Measurements from ENCODE around the gene BCL6.
"Not testable (repeated sequence)": the region's sequence is repeated elsewhere in the genome, so short reads cannot be mapped to it uniquely, and the experiment has no call there.

Gene BCL6

DNA sequence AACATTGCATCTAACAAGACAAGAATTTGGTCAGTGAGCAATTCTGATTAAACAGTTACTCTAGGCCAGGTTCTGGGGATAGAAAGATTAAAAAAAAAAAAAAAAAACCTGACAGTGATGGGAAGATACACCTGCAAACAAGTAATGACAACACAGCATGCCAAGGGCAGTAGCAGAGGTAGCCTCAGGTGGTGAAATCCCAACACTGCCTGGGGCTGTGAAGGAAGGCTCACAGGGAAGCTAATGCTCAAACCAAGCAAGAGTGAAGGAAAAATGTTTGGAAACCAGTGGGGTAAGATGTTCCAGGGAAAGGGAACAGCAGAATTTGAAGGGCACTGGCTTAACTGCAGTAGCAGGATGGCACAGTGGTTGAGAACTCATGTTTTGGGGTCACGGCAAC is 51.8 kb downstream of the BCL6 start:
- no peak overlapping the region for H3K4me3 ChIP-seq (ENCODE audit: low read depth, low read length)
- no peak for DNase-seq (ENCODE audit: low read depth)
- TF ChIP-seq, protein P1, sequence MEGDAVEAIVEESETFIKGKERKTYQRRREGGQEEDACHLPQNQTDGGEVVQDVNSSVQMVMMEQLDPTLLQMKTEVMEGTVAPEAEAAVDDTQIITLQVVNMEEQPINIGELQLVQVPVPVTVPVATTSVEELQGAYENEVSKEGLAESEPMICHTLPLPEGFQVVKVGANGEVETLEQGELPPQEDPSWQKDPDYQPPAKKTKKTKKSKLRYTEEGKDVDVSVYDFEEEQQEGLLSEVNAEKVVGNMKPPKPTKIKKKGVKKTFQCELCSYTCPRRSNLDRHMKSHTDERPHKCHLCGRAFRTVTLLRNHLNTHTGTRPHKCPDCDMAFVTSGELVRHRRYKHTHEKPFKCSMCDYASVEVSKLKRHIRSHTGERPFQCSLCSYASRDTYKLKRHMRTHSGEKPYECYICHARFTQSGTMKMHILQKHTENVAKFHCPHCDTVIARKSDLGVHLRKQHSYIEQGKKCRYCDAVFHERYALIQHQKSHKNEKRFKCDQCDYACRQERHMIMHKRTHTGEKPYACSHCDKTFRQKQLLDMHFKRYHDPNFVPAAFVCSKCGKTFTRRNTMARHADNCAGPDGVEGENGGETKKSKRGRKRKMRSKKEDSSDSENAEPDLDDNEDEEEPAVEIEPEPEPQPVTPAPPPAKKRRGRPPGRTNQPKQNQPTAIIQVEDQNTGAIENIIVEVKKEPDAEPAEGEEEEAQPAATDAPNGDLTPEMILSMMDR (conservative IDR thresholded peaks at IDR 0.05; ENCODE audit: low read depth, low read length), result no peak

DNA sequence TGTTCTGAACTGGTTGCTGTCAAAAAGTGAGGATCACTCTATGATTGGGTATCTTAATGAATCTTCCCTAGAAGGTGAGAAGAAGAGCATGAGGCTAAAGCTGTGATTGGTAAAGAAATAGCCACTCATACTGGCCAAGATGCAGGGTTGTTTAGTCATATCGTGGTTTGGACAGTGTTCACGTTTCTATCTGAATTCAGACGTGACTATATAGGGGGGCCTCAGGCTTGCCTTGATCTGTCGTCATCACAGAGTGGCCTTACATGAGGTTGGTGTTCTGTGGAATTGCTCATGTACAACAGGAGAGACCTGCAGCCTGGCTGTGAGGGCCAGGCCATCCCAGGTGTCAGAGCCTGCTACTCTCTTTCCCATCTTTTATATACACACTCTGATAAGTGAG is 55.3 kb downstream of the BCL6 start:
- peak; percentile 62 for DNase-seq (ENCODE audit: low read depth)
- TF ChIP-seq, protein P1 (conservative IDR thresholded peaks at IDR 0.05; ENCODE audit: low read depth, low read length), result no peak

GRCh38 chr3:187686621-187687273 is 58.5 kb downstream of the BCL6 start:
- H3K4me3 ChIP-seq (ENCODE audit: low read depth, low read length), result no peak overlapping the region
- TF ChIP-seq, protein P1 (conservative IDR thresholded peaks at IDR 0.05; ENCODE audit: low read depth, low read length), result no peak
- DNase-seq (ENCODE audit: low read depth), result no peak

More for the DNA sequence above, 55.3 kb downstream of the BCL6 start:
- H3K4me3 ChIP-seq (ENCODE audit: low read depth, low read length), result no peak overlapping the region

DNA sequence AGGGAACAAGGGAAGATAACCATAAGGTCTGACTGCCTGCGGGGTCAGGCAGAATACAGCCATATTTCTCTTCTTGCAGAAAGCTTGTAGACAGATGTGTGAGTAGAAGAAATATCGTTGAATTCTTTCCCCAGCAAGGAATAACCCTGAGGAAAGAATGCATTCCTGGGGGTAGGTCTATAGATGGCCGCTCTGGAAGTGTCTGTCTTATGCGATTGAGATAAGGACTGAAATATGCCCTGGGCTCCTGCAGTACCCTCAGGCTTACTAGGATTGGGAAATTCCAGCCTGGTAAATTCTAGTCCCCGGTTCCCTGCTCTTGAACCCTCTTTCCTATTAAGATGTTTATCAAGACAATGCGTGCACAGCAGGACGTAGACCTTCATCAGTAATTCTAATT is 59.3 kb downstream of the BCL6 start:
- TF ChIP-seq, protein P1 (conservative IDR thresholded peaks at IDR 0.05; ENCODE audit: low read depth, low read length), result no peak
- H3K4me3 ChIP-seq (ENCODE audit: low read depth, low read length), result no peak overlapping the region
- no peak for DNase-seq (ENCODE audit: low read depth)

DNA sequence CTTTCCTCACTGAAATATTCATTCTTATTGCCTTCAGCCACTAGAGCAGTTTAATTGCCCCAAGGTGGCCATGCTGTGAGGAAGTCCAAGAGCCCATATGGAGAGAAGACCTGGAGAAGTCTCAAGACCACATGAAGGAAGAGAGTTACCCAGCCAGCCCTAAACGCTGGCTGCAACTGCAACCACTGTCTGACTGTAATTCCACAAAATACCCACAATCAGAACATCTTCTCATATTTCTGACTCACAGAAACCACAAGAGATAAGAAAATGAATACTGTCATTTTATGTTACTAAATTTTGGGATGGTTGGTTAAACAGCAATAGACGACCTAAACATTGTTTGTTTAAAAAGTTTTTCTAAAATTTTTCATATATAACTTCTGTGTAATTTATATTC is 60.4 kb downstream of the BCL6 start:
- DNase-seq (ENCODE audit: low read depth), result peak; percentile 82
- no peak overlapping the region for H3K4me3 ChIP-seq (ENCODE audit: low read depth, low read length)
- TF ChIP-seq, protein P1 (conservative IDR thresholded peaks at IDR 0.05; ENCODE audit: low read depth, low read length), result no peak

DNA sequence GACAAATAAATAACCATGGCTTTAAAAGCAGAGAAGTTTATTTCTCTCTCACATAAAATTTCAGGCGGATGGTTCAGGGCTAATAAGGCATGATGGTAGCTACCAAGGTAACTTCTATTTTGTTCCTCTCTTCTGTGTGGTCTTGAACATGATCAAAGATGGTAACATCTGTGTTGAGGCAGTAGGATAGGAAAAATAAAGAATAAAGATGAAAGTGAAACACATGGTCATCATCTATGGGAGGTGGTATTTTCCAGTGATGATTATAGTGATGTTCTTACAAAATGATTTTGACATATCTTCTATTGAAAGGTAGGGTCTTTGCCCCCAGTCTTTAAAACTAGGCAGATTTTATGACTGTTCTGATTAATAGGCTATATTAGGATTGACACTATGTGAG is 60.8 kb downstream of the BCL6 start:
- TF ChIP-seq, protein P1 (conservative IDR thresholded peaks at IDR 0.05; ENCODE audit: low read depth, low read length), result no peak
- no peak overlapping the region for H3K4me3 ChIP-seq (ENCODE audit: low read depth, low read length)
- no peak for DNase-seq (ENCODE audit: low read depth)

DNA sequence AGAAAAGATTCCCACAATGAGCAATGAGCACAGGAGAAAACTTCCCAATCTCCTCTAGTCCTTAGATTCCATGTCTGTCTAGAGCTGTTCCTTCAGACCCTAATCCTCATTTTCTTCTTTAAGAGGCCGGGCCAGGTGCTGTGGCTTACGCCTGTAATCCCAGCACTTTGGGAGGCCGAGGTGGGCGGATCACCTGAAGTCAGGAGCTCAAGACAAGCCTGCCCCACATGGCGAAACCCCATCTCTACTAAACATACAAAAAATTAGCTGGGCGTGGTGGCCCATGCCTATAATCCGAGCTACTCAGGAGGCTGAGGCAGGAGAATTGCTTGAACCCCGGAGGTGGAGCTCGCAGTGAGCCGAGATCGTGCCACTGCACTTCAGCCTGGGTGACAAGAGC is 63.5 kb downstream of the BCL6 start:
- DNase-seq (ENCODE audit: low read depth); H3K4me3 ChIP-seq (ENCODE audit: low read depth, low read length): not testable (repeated sequence)

Measured in choroid plexus epithelial cell (primary cell).